SHP77 treated with DMSO at 0.1 percent for 48 hours (cell line): ENCODE results near the gene SLC5A2.

Experiments used
- DNase-seq: peaks from one replicate; lab custom pipeline; 2025; lab: John Stamatoyannopoulos, UW

Gene SLC5A2

GRCh38 chr16:31459687-31460581, 23.0 kb upstream of the SLC5A2 start:
- DNase-seq = peak; percentile 98

- peak; percentile 33 for DNase-seq
Observed at GRCh38 chr16:31460582-31461002, 22.3 kb upstream of the SLC5A2 start.

- no peak for DNase-seq
Observed at GRCh38 chr16:31461201-31461920, 21.6 kb upstream of the SLC5A2 start.

GRCh38 chr16:31461921-31462804, 20.8 kb upstream of the SLC5A2 start:
- DNase-seq = no peak

GRCh38 chr16:31464348-31464769, 18.6 kb upstream of the SLC5A2 start:
- DNase-seq = no peak

- DNase-seq = no peak
Observed at GRCh38 chr16:31464781-31465260, 18.1 kb upstream of the SLC5A2 start.

GRCh38 chr16:31465788-31466370, 17.0 kb upstream of the SLC5A2 start:
- DNase-seq = no peak

- no peak for DNase-seq
Observed at GRCh38 chr16:31466381-31466841, 16.5 kb upstream of the SLC5A2 start.

GRCh38 chr16:31467151-31467773, 15.7 kb upstream of the SLC5A2 start:
- DNase-seq = no peak

GRCh38 chr16:31467858-31468257, 15.1 kb upstream of the SLC5A2 start:
- DNase-seq = no peak

- DNase-seq = no peak
Observed at GRCh38 chr16:31470615-31471014, 12.3 kb upstream of the SLC5A2 start.

- no peak for DNase-seq
Observed at GRCh38 chr16:31471241-31471874, 11.6 kb upstream of the SLC5A2 start.

GRCh38 chr16:31471875-31472708, 10.8 kb upstream of the SLC5A2 start, which contains the start of gene TGFB1I1:
Gene TGFB1I1 (plus strand): TSS chr16:31472152. CDS start chr16:31472189, 37 bp downstream.
- DNase-seq = no peak

GRCh38 chr16:31472709-31473203, 10.2 kb upstream of the SLC5A2 start:
- peak; percentile 93 for DNase-seq

- DNase-seq = no peak
Observed at GRCh38 chr16:31473264-31473984, 9.5 kb upstream of the SLC5A2 start.

- no peak for DNase-seq
Observed at GRCh38 chr16:31474173-31474714, 8.7 kb upstream of the SLC5A2 start.

GRCh38 chr16:31474773-31475738, 7.9 kb upstream of the SLC5A2 start:
- DNase-seq = no peak
